GM10266 (cell line): ENCODE measurements around the gene TEAD3.

Source experiments
- DNase-seq: peaks from one replicate; pipeline ENCODE4 v3.0.0; 2012; ENCODE audit errors: extremely low spot score
- TF ChIP-seq, protein P1 (sequence below): IDR thresholded peaks from 2 replicates; pipeline ENCODE4 v1.5.1; 2012; ENCODE audit warnings: mild to moderate bottlenecking, low read depth; ENCODE audit not compliant: control insufficient read depth, insufficient read depth; ENCODE audit errors: missing control alignments

TEAD3 gene

DNA sequence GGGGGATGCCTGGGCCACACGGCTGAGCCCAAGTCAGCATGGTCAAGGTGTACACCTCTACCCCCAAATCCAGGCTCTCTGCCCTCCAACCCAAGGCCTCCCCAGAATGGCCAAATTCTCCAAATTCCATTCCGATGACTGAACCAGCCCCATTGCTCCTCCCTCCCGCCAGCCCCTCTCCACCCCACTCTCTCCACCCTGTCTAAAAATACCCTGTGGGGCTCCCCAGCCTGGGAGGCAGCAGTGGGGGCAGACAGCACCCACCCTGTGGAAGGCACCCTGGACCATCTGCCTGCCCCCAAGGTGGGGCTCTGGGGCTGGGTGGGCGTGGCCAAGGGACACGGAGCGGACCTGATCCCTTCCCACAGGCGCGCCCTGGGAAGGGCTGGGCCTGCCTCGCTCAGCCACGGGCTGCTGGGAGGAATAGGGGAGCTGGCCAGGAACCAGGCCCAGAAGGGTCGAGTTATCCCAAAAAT, 11.4 kb downstream of the TEAD3 start:
- DNase-seq = no peak

DNA sequence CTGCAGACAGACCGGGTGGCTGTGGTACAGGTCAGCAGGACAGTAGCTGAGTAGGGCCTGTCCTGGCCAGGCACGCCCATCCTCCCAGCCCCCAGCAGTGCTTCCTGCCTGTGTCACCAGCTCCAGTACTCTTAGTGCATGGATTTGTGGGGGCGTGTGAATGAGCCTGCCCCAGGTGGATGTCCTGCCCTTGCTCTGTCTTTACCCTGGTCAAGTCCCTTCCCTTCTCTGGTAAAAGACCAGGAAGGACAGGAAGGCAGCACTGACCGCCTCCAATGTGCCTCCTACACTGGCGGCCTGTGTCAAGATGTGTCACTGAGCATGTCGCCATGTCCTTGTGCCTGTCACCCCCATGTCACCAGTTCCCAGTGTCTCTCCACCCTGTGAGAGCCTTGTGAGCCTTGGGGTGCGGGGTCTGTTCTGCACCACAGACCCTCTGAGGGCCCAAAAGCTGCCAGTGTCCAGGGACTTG, 11.9 kb downstream of the TEAD3 start:
- TF ChIP-seq, protein P1, sequence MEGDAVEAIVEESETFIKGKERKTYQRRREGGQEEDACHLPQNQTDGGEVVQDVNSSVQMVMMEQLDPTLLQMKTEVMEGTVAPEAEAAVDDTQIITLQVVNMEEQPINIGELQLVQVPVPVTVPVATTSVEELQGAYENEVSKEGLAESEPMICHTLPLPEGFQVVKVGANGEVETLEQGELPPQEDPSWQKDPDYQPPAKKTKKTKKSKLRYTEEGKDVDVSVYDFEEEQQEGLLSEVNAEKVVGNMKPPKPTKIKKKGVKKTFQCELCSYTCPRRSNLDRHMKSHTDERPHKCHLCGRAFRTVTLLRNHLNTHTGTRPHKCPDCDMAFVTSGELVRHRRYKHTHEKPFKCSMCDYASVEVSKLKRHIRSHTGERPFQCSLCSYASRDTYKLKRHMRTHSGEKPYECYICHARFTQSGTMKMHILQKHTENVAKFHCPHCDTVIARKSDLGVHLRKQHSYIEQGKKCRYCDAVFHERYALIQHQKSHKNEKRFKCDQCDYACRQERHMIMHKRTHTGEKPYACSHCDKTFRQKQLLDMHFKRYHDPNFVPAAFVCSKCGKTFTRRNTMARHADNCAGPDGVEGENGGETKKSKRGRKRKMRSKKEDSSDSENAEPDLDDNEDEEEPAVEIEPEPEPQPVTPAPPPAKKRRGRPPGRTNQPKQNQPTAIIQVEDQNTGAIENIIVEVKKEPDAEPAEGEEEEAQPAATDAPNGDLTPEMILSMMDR = no peak

More for the DNA sequence above, 11.4 kb downstream of the TEAD3 start:
- TF ChIP-seq, protein P1 = no peak

DNA sequence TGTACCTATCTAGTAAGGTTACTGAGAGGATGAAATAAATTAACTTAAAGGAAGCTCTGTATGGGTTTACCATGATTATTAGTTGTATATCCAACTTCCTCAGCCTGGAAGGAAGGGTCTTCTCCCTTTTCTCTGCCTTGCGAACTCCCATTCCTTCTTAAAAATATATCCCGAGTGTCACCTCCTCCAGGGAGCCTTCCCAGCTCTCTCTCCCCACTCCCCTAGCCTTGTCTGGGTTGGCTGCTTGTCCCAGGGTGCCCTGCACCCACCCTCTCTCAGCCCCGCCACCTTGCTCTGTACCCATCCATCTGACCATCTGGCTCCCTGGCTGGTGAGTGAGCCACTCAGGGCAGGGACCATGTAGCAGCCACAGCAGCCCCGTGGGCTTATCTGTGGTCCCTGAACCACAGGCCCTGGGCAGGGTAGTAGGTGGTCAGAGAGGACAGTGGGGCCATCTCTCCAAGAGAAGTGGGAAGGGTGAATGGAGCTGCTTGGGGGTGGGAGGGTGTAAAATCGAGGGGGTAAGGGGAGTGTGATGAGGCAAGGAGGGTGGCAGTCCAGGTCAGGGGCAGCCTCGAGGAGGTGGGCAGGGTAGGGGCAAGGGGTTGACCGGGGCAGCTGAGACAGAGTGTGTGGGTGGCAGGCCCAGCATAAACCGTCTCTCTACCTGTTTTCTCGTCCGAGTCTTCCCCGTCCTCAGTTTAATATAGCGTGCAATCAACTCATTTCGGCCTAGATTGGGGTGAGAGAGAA, 12.8 kb downstream of the TEAD3 start:
- TF ChIP-seq, protein P1 = no peak
- DNase-seq = no peak

More for the DNA sequence above, 11.9 kb downstream of the TEAD3 start:
- no peak for DNase-seq

DNA sequence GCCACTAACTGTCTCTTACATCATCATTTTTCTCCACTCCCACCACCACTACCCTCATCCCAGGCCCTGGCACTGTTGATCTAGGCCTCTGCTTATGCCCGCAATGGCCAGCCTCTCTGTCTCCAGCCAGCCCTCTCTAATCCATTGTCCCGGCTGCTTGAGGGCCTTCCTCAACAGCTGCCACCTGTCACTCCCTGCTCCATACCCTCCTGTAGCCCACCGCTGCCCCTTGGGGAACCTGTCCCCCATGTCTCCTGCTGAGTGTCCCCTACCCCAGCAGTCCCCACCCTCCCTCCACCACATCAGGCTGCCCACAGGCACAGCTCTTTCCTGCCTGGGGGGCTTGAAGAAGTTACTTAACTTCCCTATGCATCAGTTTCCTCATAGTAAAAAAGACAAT, 13.4 kb downstream of the TEAD3 start:
- TF ChIP-seq, protein P1 = no peak
- no peak for DNase-seq

DNA sequence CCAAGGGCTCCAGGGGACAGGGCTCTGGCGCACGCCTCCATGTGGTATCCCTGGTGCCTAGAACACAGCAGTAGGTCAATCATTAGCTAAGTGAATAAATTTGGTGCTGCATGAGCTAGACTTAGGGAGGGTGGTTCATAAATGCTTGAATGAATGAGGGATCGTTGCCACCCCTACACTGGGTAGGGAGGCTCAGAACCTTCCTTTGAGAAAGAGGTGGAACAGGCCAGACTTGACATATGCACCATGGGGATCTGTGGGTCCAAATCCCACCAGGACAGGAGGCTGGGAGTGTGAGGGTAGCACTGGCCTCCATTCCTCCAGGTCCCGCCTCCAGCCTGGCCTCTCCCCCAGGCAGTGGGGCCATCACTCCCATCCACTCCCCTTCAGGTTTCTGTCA, 13.8 kb downstream of the TEAD3 start:
- TF ChIP-seq, protein P1 = no peak
- no peak for DNase-seq

DNA sequence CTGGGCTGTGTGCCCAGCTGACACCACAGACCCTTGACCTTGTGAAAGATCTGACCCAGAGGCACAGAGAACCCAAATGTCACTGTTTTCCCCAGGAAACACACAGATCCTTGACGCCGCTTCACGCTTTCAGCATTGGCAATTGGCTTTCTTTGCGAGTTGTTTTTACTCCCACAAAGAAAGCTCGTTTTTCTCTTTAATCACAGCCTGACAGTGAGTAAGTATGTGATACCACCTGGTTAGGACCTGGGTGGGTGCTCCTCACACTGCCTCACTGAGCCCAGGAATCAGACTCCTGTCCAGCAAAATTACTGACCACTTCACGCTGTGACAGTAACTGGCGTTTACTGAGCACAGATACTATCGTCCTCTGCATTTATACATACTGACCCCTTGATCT, 15.7 kb downstream of the TEAD3 start:
- TF ChIP-seq, protein P1 = no peak
- no peak for DNase-seq

DNA sequence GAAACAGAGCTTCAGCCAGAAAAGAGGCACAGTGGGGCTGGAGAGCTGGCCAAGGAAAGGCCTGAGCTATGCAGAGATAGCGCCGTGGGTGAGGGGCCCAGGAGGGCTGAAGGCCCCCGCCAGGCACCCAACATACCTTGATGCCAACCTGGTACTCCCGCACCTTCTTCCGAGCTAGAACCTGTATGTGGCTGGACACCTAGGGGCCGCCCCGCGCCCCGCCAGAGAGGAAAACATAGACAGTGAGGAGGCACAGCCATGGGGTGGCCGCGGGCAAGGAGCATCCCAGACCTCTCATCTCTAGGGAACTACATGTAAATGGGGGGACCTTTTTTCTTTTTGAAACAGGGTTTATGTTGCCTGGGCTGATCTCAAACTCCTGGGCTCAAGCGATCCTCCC, 16.7 kb downstream of the TEAD3 start:
- DNase-seq = no peak
- TF ChIP-seq, protein P1 = no peak
